HG03196 (cell line): ENCODE measurements around the gene RPS6KA6.
"Not testable (repeated sequence)": the region's sequence is repeated elsewhere in the genome, so short reads cannot be mapped to it uniquely, and the experiment has no call there.

Experiments used
- ATAC-seq: cut with Tn5 transposase; IDR thresholded peaks from one replicate; pipeline ENCODE4 v1.9.1; 2021; ENCODE audit not compliant: unreplicated experiment

RPS6KA6 gene

GRCh38 chrX:84165711-84166110 is 22.3 kb downstream of the RPS6KA6 start:
- ATAC-seq, result no peak

DNA sequence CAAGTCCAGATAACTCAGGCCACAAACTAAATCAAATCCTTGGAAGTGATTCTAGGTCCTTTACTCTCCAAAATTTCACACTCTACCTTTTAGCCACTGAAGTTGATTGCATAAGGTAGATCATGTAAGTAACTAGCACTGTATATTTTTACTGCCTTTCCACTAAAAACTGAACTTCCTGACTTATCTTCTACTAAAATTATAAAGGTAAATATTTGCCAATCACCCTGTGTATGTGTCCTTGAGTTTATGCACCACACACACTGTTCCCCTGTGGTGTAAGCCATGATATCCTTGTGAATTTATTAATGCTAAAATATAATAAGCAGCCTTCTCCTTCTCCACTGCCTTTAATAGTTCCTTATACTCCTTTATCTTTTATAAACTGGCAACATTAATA is 25.6 kb downstream of the RPS6KA6 start:
- no peak for ATAC-seq

DNA sequence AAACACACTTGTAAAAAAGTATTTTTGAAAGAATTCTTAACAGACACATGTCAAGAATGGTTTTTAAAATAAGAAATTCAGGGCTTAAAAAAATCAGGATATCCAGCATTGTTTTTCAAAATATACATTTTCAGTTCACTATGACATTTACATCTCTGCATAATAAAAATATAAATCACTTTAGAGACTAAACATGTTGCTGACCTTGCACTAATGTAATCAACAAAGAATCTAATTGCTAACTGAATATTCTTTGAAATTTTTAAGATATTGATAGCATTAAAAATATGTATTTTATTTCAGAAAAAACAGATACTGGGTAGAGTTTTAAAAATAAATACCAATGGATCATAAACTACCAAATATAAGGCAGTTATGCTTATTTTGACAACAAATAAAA is 26.4 kb downstream of the RPS6KA6 start:
- ATAC-seq, result no peak

- no peak for ATAC-seq
Observed at GRCh38 chrX:84160736-84161135, 27.3 kb downstream of the RPS6KA6 start.

DNA sequence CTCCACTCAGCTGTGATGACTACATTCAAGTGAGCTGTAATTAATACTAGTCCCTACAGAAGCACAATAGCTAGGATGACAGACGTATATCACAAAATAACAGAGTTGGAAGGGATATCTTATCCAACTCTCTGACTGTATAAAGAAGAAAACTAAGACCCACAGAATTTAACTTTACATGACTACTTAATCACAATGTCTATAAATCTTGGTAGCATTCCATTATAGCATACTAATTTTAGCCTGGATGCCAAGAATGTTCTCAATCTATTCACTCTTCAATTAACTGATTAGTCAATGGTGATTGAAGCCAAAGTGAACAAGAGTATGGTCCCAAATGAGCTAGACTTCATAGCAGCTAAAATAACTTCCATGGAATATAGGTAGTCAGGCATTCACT is 31.2 kb downstream of the RPS6KA6 start:
- ATAC-seq, result no peak

GRCh38 chrX:84155938-84156337 is 32.1 kb downstream of the RPS6KA6 start:
- no peak for ATAC-seq

DNA sequence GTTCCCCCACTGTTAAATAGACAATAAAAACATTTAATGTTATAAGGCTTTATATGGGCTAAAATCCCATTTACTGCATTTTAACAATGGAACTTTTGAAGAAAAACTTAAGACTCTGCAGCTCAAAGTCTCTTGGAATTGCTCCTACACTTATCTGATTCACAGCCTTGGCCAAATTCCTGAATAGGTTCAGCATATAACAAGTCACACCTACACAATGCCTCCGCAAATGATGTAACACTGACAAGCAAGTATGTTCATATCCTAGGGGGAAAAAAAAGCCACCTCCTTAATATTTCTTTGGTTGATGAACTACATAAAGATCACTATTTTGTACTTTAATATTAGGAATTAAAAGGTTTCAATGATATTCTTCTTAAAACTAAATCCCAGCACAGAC is 34.5 kb downstream of the RPS6KA6 start:
- ATAC-seq, result no peak

- ATAC-seq, result no peak
Observed at GRCh38 chrX:84144991-84145390, 43.0 kb downstream of the RPS6KA6 start.

DNA sequence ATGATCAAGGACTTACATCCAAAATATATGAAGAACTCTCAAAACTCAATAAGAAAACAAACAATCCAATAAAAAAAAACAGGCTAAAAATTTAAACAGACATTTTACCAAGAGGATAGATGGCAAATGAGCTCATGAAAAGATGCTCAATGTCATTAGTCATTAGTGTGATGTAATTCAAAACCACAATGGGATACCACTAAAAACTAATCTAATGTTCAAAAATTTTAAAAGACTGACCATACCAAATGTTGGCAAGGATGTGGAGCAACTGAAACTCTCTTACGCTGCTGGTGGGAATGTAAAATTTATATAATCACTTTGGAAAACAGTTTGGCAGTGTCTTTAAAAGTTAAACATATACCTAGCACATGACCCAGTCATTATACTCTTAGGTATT is 43.7 kb downstream of the RPS6KA6 start:
- ATAC-seq, result no peak

- no peak for ATAC-seq
Observed at GRCh38 chrX:84133023-84133422, 55.0 kb downstream of the RPS6KA6 start.

- no peak for ATAC-seq
Observed at GRCh38 chrX:84123585-84123984, 64.4 kb downstream of the RPS6KA6 start.

- no peak for ATAC-seq
Observed at GRCh38 chrX:84118769-84119168, 69.2 kb downstream of the RPS6KA6 start.

GRCh38 chrX:84118315-84118714 is 69.7 kb downstream of the RPS6KA6 start:
- ATAC-seq, result no peak

DNA sequence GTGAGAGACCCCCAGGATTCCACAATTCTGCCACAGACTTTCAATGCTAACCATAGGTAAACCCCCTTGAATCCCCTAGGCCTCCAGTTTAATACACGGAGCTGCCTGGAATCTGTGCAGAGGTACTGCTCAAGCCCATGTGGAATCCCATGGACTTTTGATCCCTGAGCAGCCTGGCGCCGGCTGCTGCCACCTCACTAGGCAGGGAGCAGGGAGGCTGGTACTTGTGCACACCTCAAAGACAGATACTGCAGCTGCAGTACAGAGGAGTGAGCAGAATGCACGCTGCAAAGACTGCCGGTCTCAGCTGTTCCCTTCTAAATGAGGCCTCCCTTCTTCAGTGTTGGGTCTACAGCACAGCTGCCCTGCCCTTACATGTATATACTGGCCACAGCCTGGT is 79.4 kb downstream of the RPS6KA6 start:
- no peak for ATAC-seq

GRCh38 chrX:84099120-84099519 is 88.9 kb downstream of the RPS6KA6 start:
- ATAC-seq, result no peak

DNA sequence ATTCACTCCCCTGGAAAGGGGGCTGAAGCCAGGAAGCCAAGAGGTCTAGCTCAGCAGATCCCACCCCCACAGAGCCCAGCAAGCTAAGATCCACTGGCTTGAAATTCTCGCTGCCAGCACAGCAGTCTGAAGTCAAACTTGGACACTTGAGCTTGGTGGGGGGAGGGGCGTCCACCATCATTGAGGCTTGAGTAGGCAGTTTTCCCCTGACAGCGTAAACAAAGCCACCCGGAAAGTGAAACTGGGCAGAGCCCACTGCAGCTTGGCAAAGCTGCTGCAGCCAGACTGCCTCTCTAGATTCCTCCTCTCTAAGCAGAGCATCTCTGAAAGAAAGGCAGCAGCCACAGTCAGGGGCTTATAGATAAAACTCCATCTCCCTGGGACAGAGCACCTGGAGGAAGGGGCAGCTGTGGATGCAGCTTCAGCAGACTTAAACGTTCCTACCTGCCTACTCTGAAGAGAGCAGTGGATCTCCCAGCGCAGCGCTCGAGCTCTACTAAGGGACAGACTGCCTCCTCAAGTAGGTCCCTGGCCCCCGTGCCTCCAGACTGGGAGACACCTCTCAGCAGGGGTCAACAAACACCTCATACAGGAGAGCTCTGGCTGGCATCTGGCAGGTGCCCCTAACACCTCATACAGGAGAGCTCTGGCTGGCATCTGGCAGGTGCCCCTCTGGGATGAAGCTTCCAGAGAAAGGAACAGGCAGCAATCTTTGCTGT is 108.4 kb downstream of the RPS6KA6 start:
- not testable (repeated sequence) for ATAC-seq

DNA sequence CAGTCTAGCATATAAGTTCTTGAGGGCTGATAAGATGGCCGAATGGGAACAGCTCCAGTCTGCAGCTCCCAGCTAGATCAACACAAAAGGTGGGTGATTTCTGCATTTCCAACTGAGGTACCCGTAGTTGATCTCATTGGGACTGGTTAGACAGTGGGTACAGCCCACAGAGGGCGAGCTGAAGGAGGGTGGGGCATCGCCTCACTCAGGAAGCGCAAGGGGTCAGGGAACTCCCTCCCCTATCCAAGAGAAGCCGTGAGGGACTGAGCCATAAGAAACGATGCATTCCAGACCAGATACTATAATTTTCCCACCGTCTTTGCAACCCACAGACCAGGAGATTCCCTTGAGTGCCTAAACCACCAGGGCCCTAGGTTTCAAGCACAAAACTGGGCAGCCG is 109.0 kb downstream of the RPS6KA6 start:
- no peak for ATAC-seq

DNA sequence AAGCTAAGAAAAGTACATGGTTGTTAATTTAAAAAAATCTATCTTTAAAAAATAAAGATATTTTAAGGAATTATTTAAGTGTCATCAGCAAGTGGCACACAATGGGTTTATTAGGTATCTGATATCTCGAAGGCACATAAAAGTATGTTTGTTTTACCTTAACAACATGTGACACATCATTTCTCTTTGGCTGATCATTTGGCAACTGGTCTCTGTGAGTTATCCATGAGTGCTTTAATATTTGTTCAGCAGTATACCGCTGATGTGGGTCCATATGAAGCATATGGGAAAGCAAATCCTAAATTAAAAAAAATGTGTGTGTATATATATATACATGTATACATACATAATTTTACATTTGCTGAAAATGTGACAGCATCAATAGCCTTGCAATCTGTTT is 123.2 kb downstream of the RPS6KA6 start:
- ATAC-seq, result no peak

DNA sequence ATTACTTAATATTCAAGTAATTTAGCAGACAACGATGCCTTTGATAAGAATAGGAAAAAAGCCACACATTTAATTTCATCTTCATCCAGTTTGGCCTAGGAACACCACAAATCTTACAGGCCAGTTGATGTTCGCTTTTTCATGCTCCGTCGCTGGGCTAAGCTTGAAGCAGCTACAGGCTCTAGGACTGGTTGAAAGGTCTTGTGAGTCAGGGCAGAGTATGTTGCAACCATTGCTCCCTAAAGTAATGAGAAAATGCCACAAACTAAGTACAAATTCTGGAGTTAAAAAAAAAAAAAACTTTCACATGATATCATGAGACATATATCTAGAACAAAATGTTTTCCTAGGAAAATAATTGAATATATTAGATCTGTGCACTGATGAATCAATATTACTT is 123.8 kb downstream of the RPS6KA6 start:
- ATAC-seq, result no peak

DNA sequence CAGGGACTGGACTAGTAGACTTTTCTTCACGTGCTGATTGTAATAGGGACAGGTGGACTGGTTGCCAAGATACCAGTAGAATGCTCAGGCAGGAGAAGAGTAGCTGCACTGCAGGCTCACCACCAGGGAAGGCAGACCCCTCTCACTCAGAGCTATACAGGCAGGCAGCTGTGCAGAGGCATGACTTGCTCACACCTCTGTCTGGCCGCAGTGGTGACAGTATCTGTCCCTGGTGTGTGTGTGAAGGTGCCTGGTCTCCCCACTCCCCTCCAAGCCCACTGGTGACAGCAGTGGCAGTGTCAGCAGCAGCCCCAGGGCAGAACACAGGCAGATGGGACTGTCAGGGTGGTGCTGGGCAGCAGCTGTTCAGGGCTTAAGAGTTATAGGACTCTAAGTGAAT is 140.7 kb downstream of the RPS6KA6 start:
- ATAC-seq, result no peak

- ATAC-seq, result no peak
Observed at GRCh38 chrX:84046403-84046984, 141.5 kb downstream of the RPS6KA6 start.

- ATAC-seq, result no peak
Observed at GRCh38 chrX:84044051-84044450, 143.9 kb downstream of the RPS6KA6 start.
